ENCODE data around the gene ITGBL1.

The ITGBL1 gene

DNA sequence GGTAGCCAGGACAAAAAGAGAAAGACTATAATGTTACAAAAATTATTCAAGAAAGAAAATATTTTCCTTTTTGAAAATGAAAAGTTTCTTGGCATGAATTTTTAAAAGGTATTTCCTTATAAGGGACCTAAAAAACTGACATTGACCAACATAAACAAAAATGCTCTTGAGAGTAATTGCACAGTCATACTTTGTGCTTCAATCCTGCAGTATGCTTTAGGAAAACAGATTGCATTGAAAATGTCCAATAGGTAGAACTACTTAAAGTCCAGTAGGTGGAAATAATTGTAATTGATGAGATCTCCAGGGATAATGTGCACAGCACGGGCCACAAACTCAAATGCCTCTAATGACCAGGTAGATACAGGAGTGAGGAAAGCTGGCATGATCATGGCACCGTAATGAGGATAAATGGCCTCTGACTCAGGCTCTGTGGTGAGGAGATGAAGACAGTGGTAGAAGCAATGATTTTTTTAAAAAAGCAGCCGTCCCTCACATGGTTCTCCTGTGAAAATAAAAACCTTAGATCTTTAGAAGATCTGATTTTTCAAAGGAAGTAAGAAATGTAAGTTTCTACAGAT lies 278.0 kb downstream of the ITGBL1 start:
- in situ Hi-C loops (cut with MboI; ENCODE audit: low sequenced_read_pairs), result no loop called here

GRCh38 chr13:101736566-101736965 lies 284.1 kb downstream of the ITGBL1 start:
- in situ Hi-C loops (cut with MboI; ENCODE audit: low sequenced_read_pairs), result no loop called here

DNA sequence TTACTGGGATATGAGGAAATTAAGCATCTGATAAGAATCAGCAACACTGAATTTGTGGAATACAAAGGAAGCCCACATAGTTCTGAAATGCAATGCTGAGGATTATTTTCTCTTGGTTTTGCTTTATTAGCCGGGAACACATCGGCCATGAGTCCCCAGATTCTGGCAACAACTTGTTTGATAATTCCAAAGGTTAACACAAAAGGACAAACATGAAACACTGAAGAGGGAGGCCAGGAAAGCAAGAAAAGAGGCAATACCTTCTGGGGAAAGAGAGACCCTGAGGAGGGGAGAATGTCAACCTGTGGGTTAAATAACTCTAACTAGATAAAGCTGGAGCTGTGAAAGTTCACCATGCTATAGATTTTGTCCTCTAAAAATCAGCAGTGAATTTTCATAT lies 285.9 kb downstream of the ITGBL1 start:
- in situ Hi-C loops (cut with MboI; ENCODE audit: low sequenced_read_pairs), result no loop called here

DNA sequence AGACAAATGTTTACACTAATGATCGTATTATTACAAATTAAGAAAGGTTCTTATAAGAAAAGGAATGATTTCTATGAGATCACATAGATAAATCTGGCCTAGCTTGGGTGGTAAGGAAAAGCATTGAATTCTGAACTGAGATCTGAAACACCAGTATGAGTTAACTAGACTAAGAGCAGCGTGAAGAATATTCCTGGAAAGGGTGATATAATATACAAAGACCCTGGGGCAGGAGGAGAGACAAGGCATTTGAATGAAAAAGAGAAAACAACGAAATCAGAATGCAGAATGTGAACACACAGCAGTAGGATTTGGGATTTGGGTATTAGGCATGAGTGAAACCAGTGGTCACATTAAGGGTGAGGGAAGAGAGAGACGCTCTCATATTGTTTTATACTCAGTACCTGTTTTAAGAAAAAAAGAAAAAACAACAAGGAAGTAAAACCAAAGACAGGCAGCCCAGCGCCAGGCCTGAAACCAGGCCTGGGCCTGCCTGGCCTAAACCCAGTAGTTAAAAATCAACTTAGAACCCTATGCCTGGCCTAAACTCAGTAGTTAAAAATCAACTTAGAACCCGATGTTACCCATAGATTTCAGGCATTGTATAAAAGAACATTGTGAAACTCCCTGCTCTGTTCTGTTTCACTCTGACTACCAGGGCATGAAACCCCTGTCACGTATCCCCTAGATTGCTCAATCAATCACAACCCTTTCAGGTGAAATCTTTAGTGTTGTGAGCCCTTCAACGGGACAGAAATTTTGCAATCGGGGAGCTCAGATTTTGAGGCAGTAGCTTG lies 287.1 kb downstream of the ITGBL1 start:
- in situ Hi-C loops (cut with MboI; ENCODE audit: low sequenced_read_pairs), result no loop called here

DNA sequence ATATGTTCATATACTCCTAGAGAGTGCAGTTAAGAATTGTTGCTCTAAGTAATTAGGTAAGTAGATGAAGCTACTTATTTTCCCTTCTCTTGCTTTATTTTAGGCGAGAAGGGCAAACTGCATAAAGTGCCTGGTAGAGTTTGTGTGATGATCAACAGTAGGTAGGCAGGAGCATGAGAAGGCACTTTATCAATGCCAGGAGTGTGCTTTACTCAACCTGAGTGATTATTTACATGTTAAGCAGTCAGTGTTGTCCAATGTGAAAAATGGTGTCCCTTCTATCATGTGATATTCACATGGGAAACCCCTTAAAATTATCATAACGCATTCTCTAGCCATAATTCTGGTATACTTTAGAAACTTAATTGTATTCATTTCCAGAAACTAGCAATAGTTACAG lies 294.0 kb downstream of the ITGBL1 start:
- in situ Hi-C loops (cut with MboI; ENCODE audit: low sequenced_read_pairs), result no loop called here

DNA sequence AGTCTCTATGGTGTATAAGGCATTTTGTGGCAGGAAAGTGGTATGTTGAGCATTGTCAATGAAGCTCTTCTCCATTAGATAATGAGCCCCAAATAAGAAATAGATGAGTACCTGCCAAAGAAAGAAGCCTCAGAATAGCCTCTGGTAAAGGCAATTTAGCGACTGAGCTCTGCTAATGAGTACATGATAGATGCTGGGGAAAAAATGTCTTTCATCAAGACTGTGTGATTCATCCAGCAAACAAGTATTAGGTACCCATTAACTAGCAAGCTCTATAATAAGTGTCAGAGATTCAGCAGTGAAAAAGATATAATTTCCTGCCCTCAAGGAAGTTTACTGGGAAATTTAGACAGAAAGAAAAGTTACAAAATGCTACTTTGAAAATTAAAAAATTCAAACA lies 294.6 kb downstream of the ITGBL1 start:
- in situ Hi-C loops (cut with MboI; ENCODE audit: low sequenced_read_pairs), result no loop called here

DNA sequence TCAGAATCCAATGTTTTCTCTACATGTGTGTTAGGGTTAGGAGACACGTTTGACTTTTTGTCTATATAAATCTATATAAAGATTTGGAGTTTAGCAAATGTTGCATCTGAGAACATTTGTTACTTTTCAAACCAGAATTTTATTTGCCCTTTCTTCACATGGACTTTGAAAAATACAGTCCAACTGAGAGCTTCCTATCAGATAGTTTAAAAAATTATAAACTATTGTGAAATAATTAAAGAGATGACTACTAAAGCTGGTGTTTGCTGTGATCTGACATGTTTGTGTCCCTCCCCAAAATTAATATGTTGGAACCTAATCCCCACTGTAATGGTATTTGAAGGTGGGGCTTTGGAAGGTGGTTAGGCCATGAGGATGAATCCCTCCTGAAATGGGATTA lies 297.1 kb downstream of the ITGBL1 start:
- in situ Hi-C loops (cut with MboI; ENCODE audit: low sequenced_read_pairs), result no loop called here

- in situ Hi-C loops (cut with MboI; ENCODE audit: low sequenced_read_pairs), result no loop called here
Measured at GRCh38 chr13:101751488-101751887, 299.0 kb downstream of the ITGBL1 start.

DNA sequence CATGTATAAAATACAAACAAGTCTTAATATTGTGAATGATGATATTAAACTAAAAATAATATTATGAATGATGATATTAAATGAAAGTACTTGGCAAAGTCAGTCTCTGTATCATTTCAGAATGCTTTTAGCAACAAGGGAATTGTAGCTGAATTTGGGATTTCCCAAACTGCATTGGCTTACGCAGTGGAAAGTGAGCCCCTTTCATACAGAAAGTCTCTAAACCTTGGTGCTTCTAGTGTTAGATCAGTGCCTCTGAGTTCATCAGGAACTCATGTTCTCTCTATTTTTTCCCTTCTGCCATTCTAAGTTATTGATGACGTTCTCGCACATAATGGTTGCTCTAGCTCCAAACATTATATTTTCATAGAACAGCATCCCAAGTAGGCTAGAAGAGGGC lies 300.0 kb downstream of the ITGBL1 start:
- in situ Hi-C loops (cut with MboI; ENCODE audit: low sequenced_read_pairs), result no loop called here

DNA sequence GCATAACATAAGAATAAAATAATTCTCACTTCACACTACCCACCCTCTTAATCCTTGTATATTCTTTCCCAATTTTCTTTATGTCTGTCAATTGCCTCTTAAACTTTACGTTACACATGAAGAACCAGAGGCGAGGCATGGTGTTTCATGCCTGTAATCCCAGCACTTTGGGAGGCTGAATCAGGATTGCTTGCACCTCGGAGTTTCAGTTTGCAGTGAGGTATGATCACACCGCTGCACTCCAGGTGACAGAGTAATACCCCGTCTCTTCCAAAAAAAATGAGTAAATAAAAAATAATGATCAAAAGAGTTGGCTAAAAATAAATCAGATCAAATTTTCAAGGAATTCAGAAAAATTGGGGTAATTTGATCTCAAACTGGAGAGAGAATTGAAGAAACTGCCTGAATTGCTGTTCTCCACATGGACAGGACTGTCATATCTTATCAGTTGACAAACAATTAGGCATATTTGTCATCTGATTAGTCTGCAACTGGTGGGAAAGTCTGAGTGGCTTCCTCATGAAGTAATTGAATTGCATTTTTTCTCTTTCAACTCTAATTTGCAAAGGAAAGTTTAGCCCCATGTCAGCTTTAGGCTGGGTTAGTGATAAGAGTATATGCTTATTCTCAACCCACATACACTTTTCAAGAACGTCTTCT lies 302.9 kb downstream of the ITGBL1 start:
- in situ Hi-C loops (cut with MboI; ENCODE audit: low sequenced_read_pairs), result no loop called here

DNA sequence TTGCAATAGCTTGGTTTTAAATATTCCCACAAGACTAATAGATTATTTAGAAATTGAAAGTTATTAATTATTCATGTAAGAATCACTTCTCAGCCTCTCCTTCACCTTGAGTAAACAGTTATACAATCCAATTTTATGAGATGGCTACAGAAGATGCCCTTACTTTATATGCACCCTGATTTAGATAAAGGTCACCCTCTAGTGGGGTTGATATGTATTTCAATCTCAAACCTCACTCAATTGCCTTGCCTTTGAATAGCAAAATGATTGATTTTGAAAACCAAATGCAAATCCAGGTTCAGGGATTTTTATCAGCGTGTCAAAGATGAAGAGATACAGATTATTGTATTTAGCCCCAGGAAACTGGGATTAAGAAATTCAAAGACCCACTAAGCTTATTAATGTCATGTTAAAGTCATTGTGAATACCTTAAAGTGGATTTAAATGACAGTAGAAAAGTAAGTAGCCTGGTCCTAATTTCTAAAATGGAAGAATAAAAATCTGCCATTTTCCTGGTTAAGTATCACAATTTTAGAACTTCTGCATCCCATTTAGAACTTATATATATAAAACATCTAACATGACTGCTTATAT lies 305.1 kb downstream of the ITGBL1 start:
- in situ Hi-C loops (cut with MboI; ENCODE audit: low sequenced_read_pairs), result no loop called here

- in situ Hi-C loops (cut with MboI; ENCODE audit: low sequenced_read_pairs), result no loop called here
Measured at GRCh38 chr13:101763191-101763590, 310.7 kb downstream of the ITGBL1 start.
